ENCODE results near the gene FES. TPM values are rescaled to one million over a fixed set of nuclear protein-coding genes. Genes with fewer than 3 reads are reported as not detected.

FES gene
- total and polyA plus RNA-seq, 2 of the 13 experiments (the other 11 are each of a cell fraction or from before 2014, with no cell fraction given) = 4.0 to 9.5 TPM

GRCh38 chr15:90840157-90840855 is 44.0 kb upstream of the FES start:
- BruUV-seq (replicated peaks) = no TSS peak
- H3K27ac ChIP-seq (ENCODE audit: extremely low read length, insufficient read depth, low read length) = no peak overlapping the region

More at GRCh38 chr15:90840157-90840855, 44.0 kb upstream of the FES start:
- Histone ChIP-seq H3K36me3 (replicated peaks in 1 of 2; ENCODE audit: control insufficient read depth in 1 of 2, insufficient read depth in 2 of 2, low read length in 2 of 2) (no peaks in the 10 kb centered on the region), H3K79me2 (ENCODE audit: insufficient read depth, low read length) (no peaks in the 10 kb centered on the region), H3K9ac (ENCODE audit: insufficient read depth, low read depth, low read length) (no peak overlapping the region), H3K27me3 (ENCODE audit: control insufficient read depth in 1 of 2, insufficient read depth in 2 of 2, low read length in 2 of 2) (peaks cover 2 to 31% of the 10 kb centered on the region in 2 experiments; a peak in 3 of 5 replicates), H3K4me1 (ENCODE audit: insufficient read depth, low read length) (peaks cover 42% of the 10 kb centered on the region), H3K4me2 (ENCODE audit: low read depth, low read length) (no peak overlapping the region), H3K4me3 (replicated peaks in 1 of 3; ENCODE audit: insufficient read depth in 1 of 3, low read depth in 2 of 3, low read length in 3 of 3) (no peak overlapping the region), H2AFZ (ENCODE audit: low read length) (no peak overlapping the region), H3K9me3 (ENCODE audit: low read length) (no peaks in the 10 kb centered on the region), H4K20me1 (ENCODE audit: insufficient read depth, low read length) (no peaks in the 10 kb centered on the region)
- DNase-seq (ENCODE audit: low spot score) (no peak), FAIRE-seq (no peak), ATAC-seq (no peak)
- CTCF ChIA-PET (ENCODE audit: low intra/inter-chr PET ratio, low total read pairs) = no interaction called here
- POLR2A ChIA-PET = no interaction called here
- in situ Hi-C loops (cut with HindIII; ENCODE audit: extremely low pct_ligation_motif_present, low pct_unique_long_range_greater_than_20kb) = no loop called here
- 0 out of 2 replicates have a peak, but pooled peaks have one; percentile 34 for TF ChIP-seq RBAK (CRISPR knock-in tag; IDR thresholded peaks at IDR 0.05)
- no peak for TF ChIP-seq TCF7L2 (IDR thresholded peaks at IDR 0.05; ENCODE audit: low read depth, low read length)
- TF ChIP-seq NPAS2 (CRISPR knock-in tag; IDR thresholded peaks at IDR 0.05; ENCODE audit: borderline replicate concordance) = no peak
- TF ChIP-seq TEAD2 (CRISPR knock-in tag; IDR thresholded peaks at IDR 0.05) = no peak
- TF ChIP-seq, protein P1, sequence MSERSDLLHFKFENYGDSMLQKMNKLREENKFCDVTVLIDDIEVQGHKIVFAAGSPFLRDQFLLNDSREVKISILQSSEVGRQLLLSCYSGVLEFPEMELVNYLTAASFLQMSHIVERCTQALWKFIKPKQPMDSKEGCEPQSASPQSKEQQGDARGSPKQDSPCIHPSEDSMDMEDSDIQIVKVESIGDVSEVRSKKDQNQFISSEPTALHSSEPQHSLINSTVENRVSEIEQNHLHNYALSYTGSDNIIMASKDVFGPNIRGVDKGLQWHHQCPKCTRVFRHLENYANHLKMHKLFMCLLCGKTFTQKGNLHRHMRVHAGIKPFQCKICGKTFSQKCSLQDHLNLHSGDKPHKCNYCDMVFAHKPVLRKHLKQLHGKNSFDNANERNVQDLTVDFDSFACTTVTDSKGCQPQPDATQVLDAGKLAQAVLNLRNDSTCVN (CRISPR knock-in tag; IDR thresholded peaks at IDR 0.05; ENCODE audit: borderline replicate concordance) = no peak
- no peak for TF ChIP-seq SMAD9 (CRISPR knock-in tag; IDR thresholded peaks at IDR 0.05)
- TF ChIP-seq, protein P2, sequence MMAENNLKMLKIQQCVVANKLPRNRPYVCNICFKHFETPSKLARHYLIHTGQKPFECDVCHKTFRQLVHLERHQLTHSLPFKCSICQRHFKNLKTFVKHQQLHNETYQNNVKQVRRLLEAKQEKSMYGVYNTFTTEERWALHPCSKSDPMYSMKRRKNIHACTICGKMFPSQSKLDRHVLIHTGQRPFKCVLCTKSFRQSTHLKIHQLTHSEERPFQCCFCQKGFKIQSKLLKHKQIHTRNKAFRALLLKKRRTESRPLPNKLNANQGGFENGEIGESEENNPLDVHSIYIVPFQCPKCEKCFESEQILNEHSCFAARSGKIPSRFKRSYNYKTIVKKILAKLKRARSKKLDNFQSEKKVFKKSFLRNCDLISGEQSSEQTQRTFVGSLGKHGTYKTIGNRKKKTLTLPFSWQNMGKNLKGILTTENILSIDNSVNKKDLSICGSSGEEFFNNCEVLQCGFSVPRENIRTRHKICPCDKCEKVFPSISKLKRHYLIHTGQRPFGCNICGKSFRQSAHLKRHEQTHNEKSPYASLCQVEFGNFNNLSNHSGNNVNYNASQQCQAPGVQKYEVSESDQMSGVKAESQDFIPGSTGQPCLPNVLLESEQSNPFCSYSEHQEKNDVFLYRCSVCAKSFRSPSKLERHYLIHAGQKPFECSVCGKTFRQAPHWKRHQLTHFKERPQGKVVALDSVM (CRISPR knock-in tag; IDR thresholded peaks at IDR 0.05) = peak; percentile 22; the same call in 1 of the 2 replicates
- no peak for TF ChIP-seq ZNF614 (CRISPR knock-in tag; IDR thresholded peaks at IDR 0.05; ENCODE audit: borderline replicate concordance)
- no peak for TF ChIP-seq JDP2 (CRISPR knock-in tag; IDR thresholded peaks at IDR 0.05; ENCODE audit: borderline replicate concordance)
- 64% methylated on average over 15 of the region's 18 CpGs for WGBS (ENCODE audit: low lambda C conversion rate)
- intact Hi-C loops (cut with micrococcal nuclease; ENCODE audit: unreplicated experiment) = no loop called here

All from HepG2 (cell line).